GM23338 (cell line): Measurements from ENCODE around the gene EPHB2. TPM values are rescaled to one million over a fixed set of nuclear protein-coding genes. Genes with fewer than 3 reads are reported as not detected.

Experiments
- ATAC-seq: fragments of 200-7000 bp; cut with Tn5 transposase; 3 replicates; pipeline ENCODE4 v1.9.1; 2020
- DNase-seq: peaks from one replicate; pipeline ENCODE4 v3.0.0-alpha.2; 2015; ENCODE audit warnings: low spot score
- H2AFZ ChIP-seq: fragments of 200-600 bp; sonication (generic); 2 replicates; pipeline ENCODE4 v1.8.0; 2016; ENCODE audit warnings: antibody characterized with exemption, mild to moderate bottlenecking, moderate library complexity
- H3F3A ChIP-seq: fragments of 200-600 bp; sonication (generic); replicated peaks from 2 replicates; pipeline ENCODE4 v1.8.0; 2017; ENCODE audit warnings: antibody characterized with exemption, mixed run types, low read depth
- H3K27ac ChIP-seq: fragments of 200-600 bp; sonication (generic); 2 replicates; pipeline ENCODE4 v1.6.1; 2016; ENCODE audit warnings: low read depth
- H3K27me3 ChIP-seq: fragments of 200-600 bp; sonication (generic); 2 replicates; pipeline ENCODE4 v1.8.0; 2016; ENCODE audit warnings: mild to moderate bottlenecking, mixed run types, moderate library complexity; ENCODE audit not compliant: insufficient read depth
- H3K36me3 ChIP-seq: fragments of 200-600 bp; sonication (generic); 2 replicates; pipeline ENCODE4 v1.8.0; 2016; ENCODE audit warnings: mild to moderate bottlenecking; ENCODE audit not compliant: insufficient read depth
- H3K4me1 ChIP-seq: fragments of 200-600 bp; sonication (generic); 2 replicates; pipeline ENCODE4 v1.8.0; 2016; ENCODE audit warnings: mild to moderate bottlenecking, moderate library complexity; ENCODE audit not compliant: insufficient read depth
- H3K4me2 ChIP-seq: fragments of 200-600 bp; sonication (generic); 2 replicates; pipeline ENCODE4 v1.7.1; 2017; ENCODE audit warnings: mixed run types
- H3K4me3 ChIP-seq: fragments of 200-600 bp; sonication (generic); 2 replicates; pipeline ENCODE4 v1.6.1; 2016; ENCODE audit warnings: mixed run types
- H3K79me2 ChIP-seq: fragments of 200-600 bp; sonication (generic); replicated peaks from 2 replicates; pipeline ENCODE4 v1.8.0; 2017; ENCODE audit warnings: mild to moderate bottlenecking; ENCODE audit not compliant: insufficient read depth
- H3K9me2 ChIP-seq: fragments of 200-600 bp; sonication (generic); 2 replicates; pipeline ENCODE4 v1.8.0; 2017; ENCODE audit not compliant: insufficient read depth
- H4K20me1 ChIP-seq: fragments of 200-600 bp; sonication (generic); replicated peaks from 2 replicates; pipeline ENCODE4 v1.8.0; 2017; ENCODE audit warnings: mild to moderate bottlenecking; ENCODE audit not compliant: insufficient read depth
- H3K27ac Mint-ChIP-seq: 2 replicates; pipeline ENCODE4 v1.8.0; 2020; ENCODE audit warnings: inconsistent platforms, mild to moderate bottlenecking, moderate library complexity, mixed read lengths
- H3K27me3 Mint-ChIP-seq: 3 replicates; pipeline ENCODE4 v1.8.0; 2022; ENCODE audit warnings: low read depth, mild to moderate bottlenecking, moderate library complexity, mixed read lengths, inconsistent platforms; ENCODE audit not compliant: insufficient read depth, poor library complexity
- H3K36me3 Mint-ChIP-seq: 3 replicates; pipeline ENCODE4 v1.8.0; 2021; ENCODE audit warnings: low read depth, mild to moderate bottlenecking, inconsistent platforms, moderate library complexity, mixed read lengths
- H3K4me1 Mint-ChIP-seq: 3 replicates; pipeline ENCODE4 v1.8.0; 2020; ENCODE audit warnings: mild to moderate bottlenecking, inconsistent platforms, mixed read lengths
- H3K4me3 Mint-ChIP-seq: 3 replicates; pipeline ENCODE4 v1.8.0; 2021; ENCODE audit warnings: moderate library complexity, mild to moderate bottlenecking, inconsistent platforms, mixed read lengths
- H3K9me3 Mint-ChIP-seq: 3 replicates; pipeline ENCODE4 v1.8.0; 2020; ENCODE audit warnings: moderate library complexity, mild to moderate bottlenecking, inconsistent platforms, mixed read lengths
- CREB1 ChIP-seq: fragments of 250-450 bp; sonication (Bioruptor Pico); IDR thresholded peaks from 2 replicates; pipeline ENCODE4 v1.5.0; 2020; ENCODE audit warnings: low read depth, mild to moderate bottlenecking, moderate library complexity
- CTCF ChIP-seq, 2 experiments: fragments of 200-600 bp in 1 of 2; sonication (generic) in 1 of 2; conservative IDR thresholded peaks; 2 replicates each; pipeline versions ENCODE4 v1.5.1 to v1.6.1; 2016 to 2017; ENCODE audit warnings: antibody characterized with exemption in 2 of 2, low read depth in 2 of 2, mild to moderate bottlenecking in 2 of 2, moderate library complexity in 1 of 2
- ETS1 ChIP-seq: IDR thresholded peaks from 2 replicates; pipeline ENCODE4 v1.6.1; 2016; ENCODE audit warnings: antibody characterized with exemption
- EZH2 ChIP-seq: fragments of 200-600 bp; sonication (generic); IDR thresholded peaks from one replicate; pipeline ENCODE4 v1.8.0; 2017; ENCODE audit warnings: antibody characterized with exemption, mild to moderate bottlenecking, low read depth; ENCODE audit not compliant: unreplicated experiment
- EZH2phosphoT487 ChIP-seq: fragments of 200-600 bp; sonication (generic); IDR thresholded peaks from one replicate; pipeline ENCODE4 v1.8.1; 2018; ENCODE audit warnings: antibody characterized with exemption; ENCODE audit not compliant: unreplicated experiment
- NANOG ChIP-seq: IDR thresholded peaks from 2 replicates; pipeline ENCODE4 v1.6.1; 2016; ENCODE audit warnings: antibody characterized with exemption, borderline replicate concordance
- POLR2AphosphoS5 ChIP-seq: IDR thresholded peaks from 2 replicates; pipeline ENCODE4 v1.6.1; 2016; ENCODE audit warnings: antibody characterized with exemption, low read depth
- REST ChIP-seq: IDR thresholded peaks from one replicate; pipeline ENCODE4 v1.6.1; 2018; ENCODE audit warnings: antibody characterized with exemption; ENCODE audit not compliant: unreplicated experiment
- STAT1 ChIP-seq: IDR thresholded peaks from one replicate; pipeline ENCODE4 v1.6.1; 2016; ENCODE audit warnings: antibody characterized with exemption; ENCODE audit not compliant: unreplicated experiment
- ZNF114 ChIP-seq: fragments of 250-450 bp; sonication (Bioruptor Pico); IDR thresholded peaks from 2 replicates; pipeline ENCODE4 v1.5.0; 2020; ENCODE audit warnings: mild to moderate bottlenecking, moderate library complexity
- ZNF331 ChIP-seq: fragments of 250-450 bp; sonication (Bioruptor Pico); IDR thresholded peaks from 2 replicates; pipeline ENCODE4 v1.5.0; 2020; ENCODE audit warnings: low read depth, mild to moderate bottlenecking, moderate library complexity
- ZNF462 ChIP-seq: fragments of 250-450 bp; sonication (Bioruptor Pico); IDR thresholded peaks from 2 replicates; pipeline ENCODE4 v1.5.0; 2020; ENCODE audit warnings: mild to moderate bottlenecking, moderate library complexity
- polyA plus RNA-seq: library from polyadenylated mRNA; unstranded; fragments of >200 nt; fragmentation: Nextera tagmentation; extraction: Ambion mirVana; gene quantifications from 2 replicates; pipeline ENCODE4 v1.2.1, GENCODE V29; 2016
- total RNA-seq: library from RNA; depleted of rRNA; stranded (reverse); fragments of >200 nt; shearing (Covaris generic); gene quantifications from 2 replicates; pipeline ENCODE4 v1.2.3, GENCODE V29; 2014

EPHB2 gene
- total and polyA plus RNA-seq, 2 experiments from 2014 or later: 4.1 to 20.1 TPM

GRCh38 chr1:22777388-22778057 lies 66.9 kb downstream of the EPHB2 start (continued):
- TF ChIP-seq REST (no peak), NANOG (no peak), ETS1 (no peak), STAT1 (no peak), CTCF (conservative IDR thresholded peaks at IDR 0.05; ENCODE audit: low read depth in 2 of 2) (no peak), POLR2AphosphoS5 (no peak)

- H3K4me1 Mint-ChIP-seq: peaks cover 19% of the 10 kb centered on the region
- Histone ChIP-seq H3K79me2 (no peaks in the 10 kb centered on the region), H3K27me3 (no peaks in the 10 kb centered on the region), H4K20me1 (no peaks in the 10 kb centered on the region), H3K27ac (no peak overlapping the region), H3K9me2 (no peaks in the 10 kb centered on the region), H3K36me3 (no peaks in the 10 kb centered on the region), H3K4me3 (no peak overlapping the region), H3F3A (no peaks in the 10 kb centered on the region), H3K4me1 (peaks cover 3% of the 10 kb centered on the region; the same call in 1 of the 2 replicates), H2AFZ (no peak overlapping the region), H3K4me2 (no peak overlapping the region)
- no peaks in the 10 kb centered on the region for H3K9me3 Mint-ChIP-seq
- peaks cover 7% of the 10 kb centered on the region for H3K27me3 Mint-ChIP-seq
- ATAC-seq: peak; percentile 15
- TF ChIP-seq POLR2AphosphoS5: no peak
- no peak for TF ChIP-seq NANOG
- no peak for TF ChIP-seq ZNF114 (CRISPR knock-in tag)
- no peak for TF ChIP-seq ZNF462 (CRISPR knock-in tag)
- TF ChIP-seq CREB1: no peak
- no peak for TF ChIP-seq EZH2
- TF ChIP-seq STAT1: no peak
- no peak for TF ChIP-seq ZNF331 (CRISPR knock-in tag)
- no peak for TF ChIP-seq EZH2phosphoT487
- no peak overlapping the region for H3K4me3 Mint-ChIP-seq
- no peak overlapping the region for H3K27ac Mint-ChIP-seq
- no peaks in the 10 kb centered on the region for H3K36me3 Mint-ChIP-seq
- DNase-seq: no peak
These were observed 67.8 kb downstream of the EPHB2 start for GRCh38 chr1:22778408-22778807.
